GM19099 (cell line): ENCODE measurements around the gene BCAP31.

Source experiments
- POLR2A ChIP-seq: IDR thresholded peaks from 3 replicates; pipeline ENCODE4 v1.6.1; 2011; ENCODE audit warnings: low read depth; ENCODE audit not compliant: insufficient read length; ENCODE audit errors: extremely low read depth

Gene BCAP31

DNA sequence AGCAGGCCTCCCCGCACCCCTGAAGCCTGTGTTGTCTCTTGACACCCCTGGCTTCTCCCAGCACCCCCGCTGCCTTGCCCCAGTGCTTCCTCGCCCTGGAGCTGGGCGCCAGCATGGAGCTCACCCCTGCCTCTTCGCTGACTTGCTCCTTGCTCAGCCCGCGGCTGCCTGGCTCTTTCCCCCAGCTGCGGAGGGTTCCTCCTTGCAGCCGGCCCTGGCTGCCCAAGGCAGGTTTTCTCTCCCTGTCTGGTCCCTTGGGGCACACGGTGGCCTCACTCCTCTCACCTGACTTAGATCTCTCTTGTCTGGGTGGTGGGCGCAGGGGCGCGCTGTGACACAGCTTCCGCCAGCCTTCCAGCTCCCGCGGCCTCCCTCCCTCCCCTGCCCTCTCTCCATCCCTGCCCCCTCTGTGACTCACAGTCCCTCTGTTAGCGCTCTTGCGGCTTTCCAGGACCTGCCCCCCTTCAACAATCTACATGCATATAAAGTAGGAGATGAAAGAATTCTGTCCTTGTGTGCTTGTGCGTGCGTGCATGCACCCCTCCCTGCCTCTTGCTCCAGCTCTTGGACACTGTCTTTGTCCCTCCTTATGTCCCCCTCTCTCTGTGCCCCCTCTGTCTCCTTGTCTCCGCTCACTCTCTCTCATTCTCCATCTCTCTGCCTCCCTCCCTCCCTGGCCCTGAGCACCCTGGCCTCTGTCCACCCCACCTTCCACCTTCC is 42.1 kb upstream of the BCAP31 start:
- no peak for TF ChIP-seq POLR2A

DNA sequence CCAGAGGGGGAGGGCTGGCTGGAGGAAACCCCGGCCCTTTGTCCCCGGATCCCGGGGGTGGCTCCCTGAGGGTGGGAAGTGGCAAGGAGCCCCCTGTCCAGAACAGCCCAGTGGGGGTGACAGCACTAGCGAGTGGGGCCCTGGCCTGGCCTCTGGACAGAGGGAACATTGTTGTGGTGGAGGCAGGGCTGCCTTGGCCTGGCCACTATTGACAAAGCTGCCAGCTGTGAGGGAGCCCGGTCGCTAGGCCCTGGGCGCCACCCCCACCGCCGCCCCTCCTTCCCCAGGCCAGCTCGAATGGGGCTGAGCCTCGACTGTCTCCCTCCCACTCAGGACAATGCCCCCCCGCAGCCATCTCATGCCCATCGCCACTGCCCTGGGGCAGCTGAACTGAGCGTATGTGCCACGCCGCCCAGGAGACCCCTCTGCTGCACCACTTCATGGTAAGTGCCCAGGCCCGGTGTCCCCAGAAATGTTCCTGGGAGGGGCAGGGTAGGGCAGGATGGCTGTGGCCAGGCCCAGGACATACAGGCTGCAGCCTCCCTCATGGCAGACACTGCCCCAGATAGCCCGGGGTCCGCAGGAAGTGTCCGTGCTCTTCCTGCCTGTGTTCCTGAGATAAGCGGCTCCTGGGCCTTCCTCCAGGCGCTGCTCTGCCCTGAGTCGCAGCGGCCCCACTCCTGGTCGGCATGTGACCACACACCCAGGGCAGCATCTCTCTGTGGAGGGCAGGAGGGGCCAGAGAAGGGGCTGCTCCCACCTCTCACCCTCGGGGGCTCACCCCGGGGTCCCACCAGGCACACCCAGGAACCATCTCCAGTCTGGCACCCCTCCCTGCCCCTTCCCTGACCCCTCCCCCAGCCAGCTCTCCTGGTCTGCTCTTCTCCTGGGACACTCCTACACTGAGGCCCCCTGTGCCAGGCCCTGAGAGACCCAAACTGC is 41.2 kb upstream of the BCAP31 start:
- no peak for TF ChIP-seq POLR2A

DNA sequence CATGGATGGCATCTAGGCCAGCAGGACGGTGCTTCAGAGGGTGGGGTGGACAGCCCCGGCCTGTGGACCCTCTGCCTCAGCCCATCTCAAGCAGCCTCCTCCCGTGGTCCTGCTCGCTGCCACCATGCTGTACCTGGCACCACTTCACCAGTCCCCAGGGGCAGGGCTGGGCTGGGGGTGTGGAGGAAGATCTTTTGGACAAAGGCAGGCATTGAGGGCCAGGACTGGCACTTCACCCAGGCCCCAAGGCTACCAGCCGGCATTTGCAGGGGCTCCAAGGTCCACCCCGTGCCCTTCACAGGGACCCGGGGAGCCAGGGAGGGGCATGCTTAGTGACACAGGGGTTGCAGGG is 40.6 kb upstream of the BCAP31 start:
- no peak for TF ChIP-seq POLR2A

DNA sequence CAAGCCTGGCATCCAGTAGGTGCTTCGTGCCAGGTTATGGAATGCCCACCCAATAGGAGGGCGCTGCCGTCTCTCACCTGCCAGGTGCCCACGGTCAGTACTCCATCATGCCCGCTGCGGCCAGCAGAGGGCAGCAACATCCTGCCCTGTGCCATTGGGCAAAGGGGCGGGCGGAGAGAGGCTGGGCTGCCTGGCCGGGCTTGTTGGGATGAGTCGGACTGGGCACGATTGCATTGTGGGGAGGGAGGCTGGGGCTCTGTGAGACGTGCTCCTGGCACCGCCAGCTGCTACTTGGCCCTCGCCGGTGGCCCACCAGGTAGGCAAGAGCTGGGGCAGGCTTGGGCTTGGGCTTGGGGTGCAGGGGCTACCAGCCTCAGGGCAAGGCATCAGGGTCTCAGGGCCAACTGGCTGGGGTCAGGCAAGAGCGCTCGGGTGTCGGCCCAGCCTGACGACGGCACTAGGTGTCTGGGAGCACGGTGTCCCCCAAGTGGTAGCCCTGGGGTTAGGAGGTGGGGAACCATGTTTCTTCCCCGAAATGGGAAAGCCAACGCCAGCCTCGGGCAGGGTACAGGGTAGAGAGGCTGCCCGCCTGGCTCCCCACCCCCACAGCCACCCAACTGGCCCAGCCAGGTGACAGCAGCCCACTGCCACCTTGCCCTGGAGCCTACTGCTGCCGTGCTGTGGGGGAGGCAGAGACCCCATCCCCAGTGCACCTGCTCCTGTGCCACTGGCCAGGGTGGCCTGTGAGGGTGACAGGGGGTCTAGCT is 40.0 kb upstream of the BCAP31 start, which contains the start of gene PLXNB3:
Gene PLXNB3, plus strand, starts transcription at position 261 of the 767 bp plus-strand sequence. CDS start 1,287 bp downstream, outside the sequence.
- no peak for TF ChIP-seq POLR2A

DNA sequence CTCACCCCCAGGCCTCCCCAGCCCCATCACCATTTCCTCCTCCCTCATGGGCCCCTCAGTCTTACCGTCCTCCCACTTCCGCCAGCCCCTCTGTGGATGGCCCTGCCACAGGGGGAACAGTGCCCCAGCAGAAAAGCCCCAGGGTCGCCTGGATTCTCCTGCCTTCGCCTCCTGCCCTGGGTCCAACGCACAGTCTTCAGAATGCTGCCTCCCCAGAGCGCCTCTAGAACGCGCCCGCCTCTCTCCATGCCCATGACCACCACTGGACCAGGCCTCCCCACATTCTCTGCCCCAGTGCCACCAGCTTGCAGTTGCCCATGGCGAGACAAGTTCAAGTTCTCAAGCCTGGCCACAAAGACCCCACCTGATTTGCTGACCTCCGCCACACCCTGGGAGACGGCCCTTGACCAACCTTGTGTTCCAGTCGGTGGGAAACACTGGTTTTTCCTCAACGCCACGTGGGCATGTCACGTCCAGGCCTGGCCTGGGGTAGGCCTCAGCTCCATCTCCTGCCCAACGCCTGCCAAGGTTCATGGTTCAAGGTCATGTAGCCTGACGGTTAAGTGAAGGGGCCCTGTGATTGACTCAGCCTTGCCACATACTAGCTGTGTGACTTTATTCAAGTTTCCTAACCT is 39.2 kb upstream of the BCAP31 start:
- TF ChIP-seq POLR2A = no peak

DNA sequence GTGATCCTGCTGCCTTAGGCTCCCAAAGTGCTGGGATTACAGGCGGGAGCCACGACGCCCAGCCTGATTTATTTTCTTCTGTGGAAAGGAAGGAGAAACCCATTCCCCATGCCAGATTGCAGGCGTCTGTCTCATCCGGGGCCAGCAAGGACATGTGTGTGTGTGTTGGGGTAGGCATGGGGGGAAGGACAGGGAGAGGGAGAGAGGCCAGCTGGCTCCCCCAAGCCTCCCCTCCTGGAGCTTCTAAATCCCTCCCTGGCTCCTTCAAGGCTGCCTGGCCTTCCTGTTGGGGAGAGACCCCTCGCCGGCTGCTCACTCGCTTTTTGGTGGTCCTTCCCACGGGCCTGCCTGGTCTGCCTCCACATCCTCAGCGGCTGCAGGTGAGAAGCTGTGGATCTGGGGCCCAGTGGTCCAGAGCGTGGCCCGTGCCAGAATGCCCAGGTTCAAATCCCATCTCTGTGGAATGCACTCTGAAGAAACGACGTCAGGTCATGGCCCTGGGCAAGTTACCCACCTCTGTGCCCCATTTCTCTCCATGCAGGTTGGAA is 38.5 kb upstream of the BCAP31 start:
- no peak for TF ChIP-seq POLR2A

DNA sequence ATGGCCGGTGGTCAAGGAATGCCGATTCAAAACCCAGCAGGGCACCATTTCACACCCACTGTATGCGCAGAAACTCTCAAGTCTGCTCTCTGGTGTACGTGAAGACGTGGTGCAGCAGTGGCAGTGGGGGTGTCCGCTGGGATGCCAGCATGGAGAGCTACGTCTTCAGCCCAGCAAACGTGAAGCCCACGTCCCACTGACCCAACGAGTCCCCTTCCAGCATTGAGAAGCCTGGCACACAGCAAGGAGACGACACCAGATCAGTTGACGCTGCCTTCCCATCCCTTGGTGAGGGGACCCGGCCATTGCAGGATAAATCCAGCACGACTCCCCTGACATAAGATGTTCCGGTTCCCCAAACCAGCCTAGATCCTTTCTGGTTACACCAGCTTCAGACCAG is 37.7 kb upstream of the BCAP31 start:
- TF ChIP-seq POLR2A = no peak

DNA sequence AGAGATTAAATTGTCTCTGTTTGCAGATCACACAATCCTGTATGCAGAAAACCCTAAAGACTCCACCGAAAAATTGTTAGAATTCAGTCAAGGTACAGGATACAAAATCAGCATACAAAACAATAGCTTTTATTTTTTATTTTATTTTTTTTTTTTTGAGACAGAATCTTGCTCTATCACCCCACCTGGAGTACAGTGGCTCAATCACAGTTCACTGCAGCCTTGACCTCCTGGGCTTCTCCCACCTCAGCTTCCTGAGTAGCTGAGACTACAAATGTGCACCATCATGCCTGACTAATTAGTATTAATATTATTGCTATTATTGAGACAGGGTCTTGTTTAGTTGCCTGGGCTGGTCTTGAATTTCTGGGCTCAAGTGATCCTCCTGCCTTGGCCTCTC is 30.9 kb upstream of the BCAP31 start:
- no peak for TF ChIP-seq POLR2A

DNA sequence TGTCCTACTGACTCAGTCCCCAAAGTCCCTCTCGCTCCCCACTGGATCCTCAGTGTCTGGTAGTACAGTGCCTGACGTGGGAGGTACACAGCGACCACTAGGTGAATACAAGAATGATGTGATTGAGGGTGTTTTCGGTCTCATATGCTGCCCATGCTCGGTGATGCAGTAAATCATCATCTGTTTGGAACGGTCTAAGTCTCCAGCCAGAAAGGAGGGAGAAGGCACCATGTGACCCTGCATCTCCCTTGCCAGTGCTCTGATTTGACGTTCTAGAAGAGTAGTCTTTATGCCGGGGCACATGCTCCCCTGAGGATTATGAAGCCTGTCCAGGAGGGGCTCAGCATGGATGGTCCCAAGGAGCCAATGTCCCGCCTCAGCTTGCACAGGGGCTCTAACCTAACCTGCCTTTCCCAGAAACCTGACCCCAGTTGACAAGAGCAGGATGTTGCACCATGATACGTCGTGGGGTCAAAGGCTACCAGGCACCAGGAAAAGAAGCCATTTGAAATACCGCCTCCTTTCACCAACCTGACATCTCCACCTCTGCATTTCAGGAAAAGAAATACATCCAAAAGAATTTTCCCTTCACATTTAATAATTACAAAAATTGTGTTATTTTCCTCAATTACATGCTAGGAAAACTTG is 26.1 kb upstream of the BCAP31 start:
- no peak for TF ChIP-seq POLR2A

DNA sequence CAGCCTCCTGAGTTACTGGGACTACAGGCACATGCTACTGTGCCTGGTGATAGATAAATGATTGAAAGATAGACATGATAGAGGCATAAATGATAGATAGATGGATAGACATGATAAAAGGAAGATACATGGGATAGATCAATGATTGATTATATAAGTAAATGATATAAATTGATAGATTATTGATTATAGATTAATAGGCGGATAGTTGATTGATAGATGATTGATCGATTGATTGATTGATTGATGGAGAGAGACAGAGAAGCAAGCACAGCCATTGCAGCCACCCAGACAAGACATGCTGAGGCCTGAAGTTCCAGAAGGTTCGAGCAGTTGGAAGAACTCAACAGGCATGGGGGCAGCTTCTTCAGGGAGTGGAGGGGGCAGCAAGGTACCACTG is 22.2 kb upstream of the BCAP31 start:
- TF ChIP-seq POLR2A = no peak

DNA sequence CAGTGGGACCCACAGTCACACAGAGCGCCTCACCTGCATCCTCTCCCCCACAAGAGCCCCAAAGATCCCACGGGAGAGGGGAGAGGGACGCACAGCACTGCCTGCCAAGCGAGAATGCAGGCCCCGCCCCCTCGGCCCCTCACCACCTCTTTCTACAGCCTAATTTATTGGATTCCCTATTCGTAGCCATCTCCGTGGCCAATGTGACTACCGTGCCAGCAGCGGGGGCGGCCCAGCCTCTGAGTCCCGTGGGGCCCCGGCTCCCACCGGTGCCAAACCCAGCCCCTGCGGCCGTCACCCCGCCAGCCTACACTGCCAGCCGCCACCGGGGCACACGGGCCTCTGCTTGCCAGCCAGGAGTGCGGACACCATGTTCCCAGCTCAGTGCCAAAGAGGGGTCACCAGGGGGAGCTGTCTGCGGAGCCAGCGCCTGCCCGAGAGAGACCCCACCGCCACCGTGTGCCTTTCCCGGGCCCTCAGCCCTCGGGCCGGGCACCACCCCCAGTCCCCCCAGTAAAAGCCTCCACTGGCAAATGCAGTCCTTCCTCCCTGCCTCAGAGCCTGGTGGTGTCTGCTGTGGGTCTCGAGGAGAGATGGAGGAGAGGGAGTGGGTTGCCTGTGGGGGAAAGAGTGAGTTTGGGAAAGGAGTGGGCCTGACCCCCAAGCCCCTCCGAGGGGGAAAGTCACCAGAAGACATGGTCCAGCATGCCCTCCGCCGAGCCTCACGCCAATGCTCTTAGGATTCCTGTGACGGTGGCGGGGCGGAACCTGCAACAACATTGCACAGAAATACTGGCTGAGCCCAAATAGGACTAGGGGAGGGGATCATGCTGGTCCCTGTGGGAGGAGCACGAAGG is 20.3 kb upstream of the BCAP31 start:
- no peak for TF ChIP-seq POLR2A

DNA sequence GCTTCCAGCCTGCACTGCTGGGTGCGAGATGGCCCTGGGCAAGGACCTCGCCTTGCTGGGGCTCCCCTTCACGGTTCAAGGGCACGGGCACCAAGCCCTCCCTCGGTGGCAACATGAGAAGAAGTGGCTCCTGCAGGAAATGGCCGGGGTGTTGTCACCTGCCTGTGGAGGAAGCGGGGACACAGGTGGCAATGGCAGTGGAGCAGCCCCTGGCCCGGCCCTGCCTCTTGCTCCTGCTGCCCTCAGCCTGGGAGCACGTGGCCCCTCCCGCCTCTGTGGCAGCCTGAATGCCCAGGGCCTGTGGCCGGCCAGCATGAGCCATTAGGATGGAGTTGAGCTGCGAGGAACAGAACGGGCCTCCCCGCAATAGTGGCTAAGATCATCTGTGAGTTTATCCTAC is 17.3 kb upstream of the BCAP31 start:
- TF ChIP-seq POLR2A = no peak

DNA sequence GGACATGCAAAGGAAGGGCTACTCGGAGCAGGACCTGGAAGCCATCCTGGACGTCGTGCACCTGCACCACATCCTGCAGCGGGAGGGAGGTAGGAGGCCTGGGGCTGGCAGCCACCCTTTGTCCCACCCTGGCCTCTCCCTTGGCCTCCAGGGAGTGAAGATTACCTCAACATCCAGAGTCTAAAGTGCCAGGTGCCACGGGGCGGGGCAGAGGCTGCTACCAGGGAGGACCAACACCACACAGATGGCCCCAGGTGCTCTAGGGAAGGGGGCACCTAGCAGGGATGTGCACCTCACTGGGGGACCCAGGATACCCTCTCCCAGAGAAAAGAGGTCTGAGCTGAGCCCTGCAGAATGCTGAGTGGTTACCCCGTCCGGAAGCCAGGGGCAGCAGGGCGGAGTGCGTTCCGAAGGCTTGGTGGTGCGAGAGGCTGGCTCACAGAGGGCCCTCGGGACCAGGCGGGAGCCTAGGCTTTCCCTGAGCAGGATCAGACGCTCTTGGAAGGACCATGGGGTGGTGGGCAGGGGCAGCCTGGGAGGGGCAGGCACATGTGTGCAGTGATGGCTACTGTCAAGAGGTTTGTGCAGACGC is 16.5 kb upstream of the BCAP31 start:
- no peak for TF ChIP-seq POLR2A

DNA sequence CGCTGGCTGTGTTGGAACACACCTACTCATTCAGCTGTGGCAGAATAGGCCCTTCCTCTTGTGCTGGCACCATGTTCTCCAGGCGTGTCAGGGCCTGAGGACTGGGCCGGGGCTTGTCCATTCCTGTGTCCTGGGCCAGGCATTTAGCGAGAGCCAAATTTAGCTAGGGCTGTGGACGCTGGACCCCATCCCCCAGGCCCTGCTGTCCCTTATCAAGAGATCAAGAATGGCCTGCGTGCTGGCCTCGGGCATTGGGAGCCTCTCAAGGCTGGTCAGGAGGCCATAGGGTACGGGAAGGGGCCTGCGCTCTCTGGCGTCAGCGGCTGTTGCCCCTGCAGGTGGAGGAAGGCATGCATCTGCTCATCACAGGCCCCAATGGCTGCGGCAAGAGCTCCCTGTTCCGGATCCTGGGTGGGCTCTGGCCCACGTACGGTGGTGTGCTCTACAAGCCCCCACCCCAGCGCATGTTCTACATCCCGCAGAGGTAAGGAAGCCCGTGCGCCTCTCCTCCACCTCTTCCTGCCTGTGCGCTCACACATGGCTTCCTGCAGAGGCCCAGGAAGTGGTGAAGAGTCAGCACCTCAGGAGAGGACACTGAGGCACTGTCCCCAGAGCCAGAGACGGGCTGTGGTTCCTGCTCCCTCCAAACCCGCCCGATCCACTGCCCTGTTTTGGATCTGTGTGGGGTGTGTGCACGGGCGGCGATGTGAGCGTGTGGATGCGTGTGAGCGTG is 15.7 kb upstream of the BCAP31 start:
- no peak for TF ChIP-seq POLR2A
